Panc1 (cell line): ENCODE results near the gene RASSF4. TPM values are rescaled to one million over a fixed set of nuclear protein-coding genes. Genes with fewer than 3 reads are reported as not detected.

Source experiments
- ATAC-seq: fragments of 200-7000 bp; cut with Tn5 transposase; 2 replicates; pipeline ENCODE4 v1.9.1; 2020; ENCODE audit warnings: mild to moderate bottlenecking, moderate library complexity
- BruUV-seq: library from RNA; stranded (reverse); fragments of 400-500 nt; replicated peaks from 2 replicates; lab custom pipeline; 2021; lab: Mats Ljungman, UMichigan
- CTCF ChIA-PET: fragments of 300-600 bp; sonication (Branson Sonifier 250); formaldehyde crosslinking; loops from one replicate; lab custom pipeline; 2022; ENCODE audit warnings: antibody characterized with exemption; lab: Charles Lee
- POLR2A ChIA-PET: fragments of 300-600 bp; sonication (Branson Sonifier 250); formaldehyde crosslinking; loops from one replicate; lab custom pipeline; 2022; ENCODE audit warnings: antibody characterized with exemption; lab: Charles Lee
- DNase-seq: peaks from one replicate; pipeline ENCODE4 v3.0.0-alpha.2; 2010; ENCODE audit warnings: low read depth, low spot score
- H3K27ac ChIP-seq: 2 replicates; pipeline ENCODE4 v1.5.1; 2011; ENCODE audit warnings: mild to moderate bottlenecking, low read length, inconsistent platforms
- H3K27me3 ChIP-seq: fragments of 200-500 bp; sonication (Bioruptor generic); 2 replicates; pipeline ENCODE4 v1.6.0; 2014; ENCODE audit warnings: low read length, inconsistent platforms; ENCODE audit not compliant: control insufficient read depth, insufficient read depth
- H3K36me3 ChIP-seq: fragments of 200-500 bp; sonication (Bioruptor generic); 2 replicates; pipeline ENCODE4 v1.5.1; 2014; ENCODE audit warnings: inconsistent platforms, mild to moderate bottlenecking, low read length, moderate library complexity; ENCODE audit not compliant: control insufficient read depth, insufficient read depth
- H3K4me1 ChIP-seq: 2 replicates; pipeline ENCODE4 v1.5.1; 2011; ENCODE audit warnings: inconsistent platforms, mild to moderate bottlenecking, low read length, moderate library complexity; ENCODE audit not compliant: control insufficient read depth, insufficient read depth
- H3K4me3 ChIP-seq, 2 experiments: 2 replicates each; pipeline ENCODE4 v1.5.1; 2011 to 2012; ENCODE audit warnings: low read depth in 2 of 2, low read length in 2 of 2, mild to moderate bottlenecking in 2 of 2, inconsistent platforms in 1 of 2, moderate library complexity in 1 of 2
- H3K9me3 ChIP-seq: fragments of 200-500 bp; sonication (Bioruptor generic); 2 replicates; pipeline ENCODE4 v1.5.1; 2014; ENCODE audit warnings: low read depth, mild to moderate bottlenecking, inconsistent platforms, low read length, moderate library complexity; ENCODE audit not compliant: control insufficient read depth, insufficient read depth
- CTCF ChIP-seq: fragments of 450-650 bp; IDR thresholded peaks from 2 replicates; pipeline ENCODE4 v1.5.1; 2017; ENCODE audit warnings: mild to moderate bottlenecking
- POLR2AphosphoS5 ChIP-seq: IDR thresholded peaks from 2 replicates; pipeline ENCODE4 v1.6.1; 2012; ENCODE audit warnings: mild to moderate bottlenecking, low read depth, low read length, moderate library complexity
- REST ChIP-seq, 2 experiments: IDR thresholded peaks; 2 replicates each; pipeline ENCODE4 v1.6.1; 2011 to 2012; ENCODE audit warnings: low read depth in 2 of 2, control low read depth in 1 of 2, low read length in 1 of 2, mild to moderate bottlenecking in 1 of 2, moderate library complexity in 1 of 2; ENCODE audit not compliant: insufficient read depth in 1 of 2
- SIN3A ChIP-seq: IDR thresholded peaks from 2 replicates; pipeline ENCODE4 v1.6.1; 2012; ENCODE audit warnings: low read depth, mild to moderate bottlenecking, low read length, moderate library complexity, borderline replicate concordance; ENCODE audit not compliant: insufficient read depth
- TCF7L2 ChIP-seq: IDR thresholded peaks from 2 replicates; pipeline ENCODE4 v1.6.1; 2011; ENCODE audit warnings: mild to moderate bottlenecking, low read depth, low read length, inconsistent platforms
- in situ Hi-C: cut with HindIII; loops from 2 replicates; pipeline ENCODE4 v1.10.0; 2016; ENCODE audit warnings: low sequenced_read_pairs, low pct_unique_long_range_greater_than_20kb
- intact Hi-C: fragments of 100-400 bp; cut with micrococcal nuclease; formaldehyde crosslinking; loops from one replicate; pipeline ENCODE4 v1.10.0; 2022; ENCODE audit not compliant: unreplicated experiment
- total RNA-seq: library from RNA; stranded (reverse); gene quantifications from one replicate; pipeline ENCODE4 v1.2.1, GENCODE V29; 2021; ENCODE audit not compliant: unreplicated experiment

Gene RASSF4
- total RNA-seq, 1 experiment from 2014 or later: 13.9 TPM

GRCh38 chr10:44950326-44951225 is 9.0 kb upstream of the RASSF4 start:
- ChIA-PET CTCF (no interaction called here), POLR2A (interaction anchor here (0.6 kb wide), 1 partner anchor 1624 kb away, joined by 13 read pairs; no protein-coding TSS in a partner anchor)
- intact Hi-C loops (no loop called here), in situ Hi-C loops (no loop called here)
- H3K36me3 ChIP-seq: no peaks in the 10 kb centered on the region
- DNase-seq (no peak), ATAC-seq (peak; percentile 31; the same call in 1 of the 2 replicates)
- no peaks in the 10 kb centered on the region for H3K9me3 ChIP-seq
- H3K4me3 ChIP-seq: no peak overlapping the region
- H3K27me3 ChIP-seq: no peaks in the 10 kb centered on the region
- BruUV-seq: no TSS peak
- H3K4me1 ChIP-seq: peaks cover 4% of the 10 kb centered on the region; the same call in 1 of the 2 replicates
- TF ChIP-seq POLR2AphosphoS5 (no peak; the same call in 1 of the 2 replicates), SIN3A (no peak), TCF7L2 (no peak), CTCF (no peak), REST (IDR thresholded peaks at IDR 0.05; ENCODE audit: insufficient read depth in 1 of 2, low read depth in 2 of 2, low read length in 1 of 2) (no peak)
- no peak overlapping the region for H3K27ac ChIP-seq

- H3K4me3 ChIP-seq: no peak overlapping the region
- H3K36me3 ChIP-seq: no peaks in the 10 kb centered on the region
- POLR2A ChIA-PET: no interaction called here
- CTCF ChIA-PET: no interaction called here
- no TSS peak for BruUV-seq
- intact Hi-C loops: no loop called here
- H3K27ac ChIP-seq: no peak overlapping the region
- in situ Hi-C loops: no loop called here
- peaks cover 4% of the 10 kb centered on the region; the same call in 1 of the 2 replicates for H3K4me1 ChIP-seq
- ATAC-seq (no peak), DNase-seq (no peak)
- TF ChIP-seq CTCF (no peak), TCF7L2 (no peak), REST (IDR thresholded peaks at IDR 0.05; ENCODE audit: insufficient read depth in 1 of 2, low read depth in 2 of 2, low read length in 1 of 2) (no peak)
- H3K9me3 ChIP-seq: no peaks in the 10 kb centered on the region
- no peaks in the 10 kb centered on the region for H3K27me3 ChIP-seq
Measured at GRCh38 chr10:44951576-44952226, 7.9 kb upstream of the RASSF4 start.
